SK-N-SH treated with all-trans-retinoic acid at 6 μM for 48 hours (cell line): Measurements from ENCODE around the gene BUB1B.
"Not testable (repeated sequence)": the region's sequence is repeated elsewhere in the genome, so short reads cannot be mapped to it uniquely, and the experiment has no call there.

Experiments
- ATAC-seq: fragments of 200-7000 bp; cut with Tn5 transposase; 3 replicates; pipeline ENCODE4 v1.9.1; 2020; ENCODE audit warnings: mild to moderate bottlenecking, moderate library complexity
- ARNTL ChIP-seq: fragments of 450-650 bp; formaldehyde crosslinking; IDR thresholded peaks from 2 replicates; pipeline ENCODE4 v1.5.0; 2020; ENCODE audit warnings: low read depth, mild to moderate bottlenecking, moderate library complexity, borderline replicate concordance
- BACH2 ChIP-seq: fragments of 250-450 bp; sonication (Bioruptor Pico); IDR thresholded peaks from 2 replicates; pipeline ENCODE4 v1.9.0; 2021; ENCODE audit warnings: mild to moderate bottlenecking, borderline replicate concordance
- CSDC2 ChIP-seq: fragments of 250-450 bp; sonication (Bioruptor Pico); IDR thresholded peaks from 2 replicates; pipeline ENCODE4 v1.5.0; 2020; ENCODE audit warnings: mild to moderate bottlenecking, moderate library complexity
- ESRRG ChIP-seq: fragments of 250-450 bp; sonication (Bioruptor Pico); IDR thresholded peaks from 2 replicates; pipeline ENCODE4 v1.6.1; 2021; ENCODE audit warnings: mild to moderate bottlenecking
- GLIS3 ChIP-seq: fragments of 250-450 bp; sonication (Bioruptor Pico); IDR thresholded peaks from 2 replicates; pipeline ENCODE4 v1.5.0; 2020; ENCODE audit warnings: mild to moderate bottlenecking, moderate library complexity
- ISL1 ChIP-seq: fragments of 250-450 bp; sonication (Bioruptor Pico); IDR thresholded peaks from 2 replicates; pipeline ENCODE4 v2.1.2; 2022; ENCODE audit warnings: mild to moderate bottlenecking, moderate library complexity
- OSR1 ChIP-seq: fragments of 250-450 bp; sonication (Bioruptor Pico); IDR thresholded peaks from 2 replicates; pipeline ENCODE4 v1.8.0; 2022; ENCODE audit warnings: moderate library complexity, mild to moderate bottlenecking, inconsistent platforms
- POU6F1 ChIP-seq: fragments of 250-450 bp; sonication (Bioruptor Pico); IDR thresholded peaks from 2 replicates; pipeline ENCODE4 v1.8.0; 2021; ENCODE audit warnings: low read depth, mild to moderate bottlenecking, moderate library complexity, borderline replicate concordance
- RARB ChIP-seq: fragments of 250-450 bp; sonication (Bioruptor Pico); IDR thresholded peaks from 2 replicates; pipeline ENCODE4 v1.8.0; 2021; ENCODE audit warnings: mild to moderate bottlenecking, moderate library complexity
- SNAI2 ChIP-seq: fragments of 250-450 bp; sonication (Bioruptor Pico); IDR thresholded peaks from 2 replicates; pipeline ENCODE4 v1.5.0; 2020; ENCODE audit warnings: mild to moderate bottlenecking, moderate library complexity
- TCF4 ChIP-seq: fragments of 250-450 bp; sonication (Bioruptor Pico); IDR thresholded peaks from 2 replicates; pipeline ENCODE4 v1.8.0; 2021; ENCODE audit warnings: mild to moderate bottlenecking, moderate library complexity, borderline replicate concordance
- TOX ChIP-seq: fragments of 250-450 bp; sonication (Bioruptor Pico); IDR thresholded peaks from 2 replicates; pipeline ENCODE4 v1.8.0; 2021; ENCODE audit warnings: mild to moderate bottlenecking, moderate library complexity, borderline replicate concordance
- ZC3H10 ChIP-seq: fragments of 250-450 bp; sonication (Bioruptor Pico); IDR thresholded peaks from 2 replicates; pipeline ENCODE4 v1.5.1; 2021; ENCODE audit warnings: mild to moderate bottlenecking, moderate library complexity
- ZFP3 ChIP-seq: fragments of 250-450 bp; sonication (Bioruptor Pico); IDR thresholded peaks from 2 replicates; pipeline ENCODE4 v1.5.0; 2020; ENCODE audit warnings: mild to moderate bottlenecking, moderate library complexity
- ZFP30 ChIP-seq: fragments of 450-650 bp; formaldehyde crosslinking; IDR thresholded peaks from 2 replicates; pipeline ENCODE4 v1.5.0; 2022; ENCODE audit warnings: mild to moderate bottlenecking, moderate library complexity
- ZNF565 ChIP-seq: fragments of 450-650 bp; formaldehyde crosslinking; conservative IDR thresholded peaks from 2 replicates; pipeline ENCODE4 v1.5.0; 2020; ENCODE audit warnings: low read depth, mild to moderate bottlenecking, moderate library complexity
- TF ChIP-seq, protein P1 (sequence below): fragments of 250-450 bp; sonication (Bioruptor Pico); IDR thresholded peaks from 2 replicates; pipeline ENCODE4 v1.8.0; 2020; ENCODE audit warnings: mild to moderate bottlenecking, moderate library complexity, borderline replicate concordance
- TF ChIP-seq, protein P2 (sequence below): fragments of 250-450 bp; sonication (Bioruptor Pico); IDR thresholded peaks from 2 replicates; pipeline ENCODE4 v1.5.1; 2021; ENCODE audit warnings: mild to moderate bottlenecking, moderate library complexity
- TF ChIP-seq, protein P3 (sequence below): fragments of 250-450 bp; sonication (Bioruptor Pico); IDR thresholded peaks from 2 replicates; pipeline ENCODE4 v1.5.1; 2020; ENCODE audit warnings: low read depth, mild to moderate bottlenecking, moderate library complexity

The BUB1B gene

GRCh38 chr15:40135846-40136450 lies 24.9 kb upstream of the BUB1B start:
- ATAC-seq: not testable (repeated sequence)

- ATAC-seq: no peak; the same call in 2 of the 3 replicates
- TF ChIP-seq ZC3H10 (CRISPR knock-in tag) (no peak), ARNTL (CRISPR knock-in tag) (no peak), ISL1 (CRISPR knock-in tag) (no peak), ESRRG (CRISPR knock-in tag) (no peak), CSDC2 (CRISPR knock-in tag) (no peak), GLIS3 (CRISPR knock-in tag) (no peak), ZFP3 (no peak), SNAI2 (CRISPR knock-in tag) (no peak), ZNF565 (no peak), TOX (no peak), OSR1 (CRISPR knock-in tag) (no peak), POU6F1 (CRISPR knock-in tag) (no peak)
- TF ChIP-seq, protein P1, sequence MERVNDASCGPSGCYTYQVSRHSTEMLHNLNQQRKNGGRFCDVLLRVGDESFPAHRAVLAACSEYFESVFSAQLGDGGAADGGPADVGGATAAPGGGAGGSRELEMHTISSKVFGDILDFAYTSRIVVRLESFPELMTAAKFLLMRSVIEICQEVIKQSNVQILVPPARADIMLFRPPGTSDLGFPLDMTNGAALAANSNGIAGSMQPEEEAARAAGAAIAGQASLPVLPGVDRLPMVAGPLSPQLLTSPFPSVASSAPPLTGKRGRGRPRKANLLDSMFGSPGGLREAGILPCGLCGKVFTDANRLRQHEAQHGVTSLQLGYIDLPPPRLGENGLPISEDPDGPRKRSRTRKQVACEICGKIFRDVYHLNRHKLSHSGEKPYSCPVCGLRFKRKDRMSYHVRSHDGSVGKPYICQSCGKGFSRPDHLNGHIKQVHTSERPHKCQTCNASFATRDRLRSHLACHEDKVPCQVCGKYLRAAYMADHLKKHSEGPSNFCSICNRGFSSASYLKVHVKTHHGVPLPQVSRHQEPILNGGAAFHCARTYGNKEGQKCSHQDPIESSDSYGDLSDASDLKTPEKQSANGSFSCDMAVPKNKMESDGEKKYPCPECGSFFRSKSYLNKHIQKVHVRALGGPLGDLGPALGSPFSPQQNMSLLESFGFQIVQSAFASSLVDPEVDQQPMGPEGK: no peak
- TF ChIP-seq, protein P2, sequence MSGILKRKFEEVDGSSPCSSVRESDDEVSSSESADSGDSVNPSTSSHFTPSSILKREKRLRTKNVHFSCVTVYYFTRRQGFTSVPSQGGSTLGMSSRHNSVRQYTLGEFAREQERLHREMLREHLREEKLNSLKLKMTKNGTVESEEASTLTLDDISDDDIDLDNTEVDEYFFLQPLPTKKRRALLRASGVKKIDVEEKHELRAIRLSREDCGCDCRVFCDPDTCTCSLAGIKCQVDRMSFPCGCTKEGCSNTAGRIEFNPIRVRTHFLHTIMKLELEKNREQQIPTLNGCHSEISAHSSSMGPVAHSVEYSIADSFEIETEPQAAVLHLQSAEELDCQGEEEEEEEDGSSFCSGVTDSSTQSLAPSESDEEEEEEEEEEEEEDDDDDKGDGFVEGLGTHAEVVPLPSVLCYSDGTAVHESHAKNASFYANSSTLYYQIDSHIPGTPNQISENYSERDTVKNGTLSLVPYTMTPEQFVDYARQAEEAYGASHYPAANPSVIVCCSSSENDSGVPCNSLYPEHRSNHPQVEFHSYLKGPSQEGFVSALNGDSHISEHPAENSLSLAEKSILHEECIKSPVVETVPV: no peak
These were observed 24.2 kb upstream of the BUB1B start for GRCh38 chr15:40136470-40137302.

- no peak; the same call in 2 of the 3 replicates for ATAC-seq
- TF ChIP-seq GLIS3 (CRISPR knock-in tag): no peak
- TF ChIP-seq BACH2 (CRISPR knock-in tag): no peak
- no peak for TF ChIP-seq CSDC2 (CRISPR knock-in tag)
- TF ChIP-seq RARB: no peak
- TF ChIP-seq, protein P3, sequence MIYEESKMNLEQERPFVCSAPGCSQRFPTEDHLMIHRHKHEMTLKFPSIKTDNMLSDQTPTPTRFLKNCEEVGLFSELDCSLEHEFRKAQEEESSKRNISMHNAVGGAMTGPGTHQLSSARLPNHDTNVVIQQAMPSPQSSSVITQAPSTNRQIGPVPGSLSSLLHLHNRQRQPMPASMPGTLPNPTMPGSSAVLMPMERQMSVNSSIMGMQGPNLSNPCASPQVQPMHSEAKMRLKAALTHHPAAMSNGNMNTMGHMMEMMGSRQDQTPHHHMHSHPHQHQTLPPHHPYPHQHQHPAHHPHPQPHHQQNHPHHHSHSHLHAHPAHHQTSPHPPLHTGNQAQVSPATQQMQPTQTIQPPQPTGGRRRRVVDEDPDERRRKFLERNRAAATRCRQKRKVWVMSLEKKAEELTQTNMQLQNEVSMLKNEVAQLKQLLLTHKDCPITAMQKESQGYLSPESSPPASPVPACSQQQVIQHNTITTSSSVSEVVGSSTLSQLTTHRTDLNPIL (CRISPR knock-in tag): no peak
- no peak for TF ChIP-seq TCF4 (CRISPR knock-in tag)
- TF ChIP-seq OSR1 (CRISPR knock-in tag): no peak
- TF ChIP-seq, protein P2: no peak
- TF ChIP-seq ZC3H10 (CRISPR knock-in tag): no peak
- TF ChIP-seq ZFP30 (CRISPR knock-in tag): no peak
- no peak for TF ChIP-seq SNAI2 (CRISPR knock-in tag)
These were observed 23.3 kb upstream of the BUB1B start for GRCh38 chr15:40137303-40138200.

DNA sequence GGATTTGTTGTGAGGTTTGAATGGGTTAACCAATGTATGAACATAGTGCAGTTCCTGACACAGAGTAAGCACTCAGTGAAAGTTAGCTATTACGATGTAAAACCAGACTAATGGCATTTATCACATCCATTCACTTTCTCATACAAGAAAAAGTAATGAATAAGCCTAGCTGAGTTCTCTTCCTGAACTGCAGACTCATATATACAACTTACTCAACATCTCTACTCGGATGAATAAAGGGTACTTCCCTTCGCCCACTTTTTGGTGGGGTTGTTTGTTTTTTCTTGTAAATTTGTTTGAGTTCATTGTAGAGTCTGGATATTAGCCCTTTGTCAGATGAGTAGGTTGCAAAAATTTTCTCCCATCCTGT lies 22.7 kb upstream of the BUB1B start:
- not testable (repeated sequence) for ATAC-seq
